Hematopoietic multipotent progenitor cell treated with erythropoietin and hydrocortisone succinate and interleukin-3 and kit ligand, for 6 days (in vitro differentiated cells): ENCODE results near the gene EPHA7.

ENCODE experiments used
- DNase-seq: peaks from one replicate; pipeline ENCODE4 v3.0.0-alpha.2; 2015

The EPHA7 gene

DNA sequence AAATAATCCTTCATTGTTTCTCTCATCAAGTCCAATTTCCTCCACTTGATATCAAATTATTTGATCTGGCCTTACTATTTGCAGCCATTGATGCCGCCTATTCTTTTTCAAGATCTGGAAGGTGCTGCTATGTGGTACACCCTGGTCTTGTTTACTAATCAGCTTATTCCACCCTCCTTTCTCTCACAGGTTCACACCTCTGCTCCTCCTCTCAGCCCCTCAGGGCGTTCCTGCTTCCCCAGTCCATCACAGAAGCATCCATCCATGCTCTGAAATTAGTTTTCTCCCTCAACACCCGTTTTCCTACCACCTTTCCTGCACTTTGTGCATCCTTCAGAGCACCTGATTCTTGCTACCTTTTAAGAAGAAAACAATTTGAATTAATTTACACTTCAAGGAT, 183.6 kb downstream of the EPHA7 start:
- DNase-seq: no peak

DNA sequence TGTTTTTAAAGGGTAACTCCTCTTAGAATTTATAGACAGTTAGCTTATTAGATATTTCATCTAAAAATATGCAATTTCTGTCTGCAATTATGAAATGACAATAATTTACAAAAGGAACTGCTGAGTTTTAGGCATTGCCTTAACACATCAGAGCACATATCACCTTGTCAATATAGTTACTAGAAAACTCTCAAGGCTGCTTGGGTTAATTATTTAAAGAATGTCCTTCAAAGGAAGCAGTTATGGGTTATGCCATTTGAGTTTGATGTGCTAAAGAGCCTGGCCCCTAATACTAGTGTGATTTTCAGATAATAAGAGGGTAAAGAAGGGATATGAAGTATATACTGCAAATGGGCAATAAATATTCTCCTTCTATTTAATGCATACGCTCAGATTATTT, 192.5 kb downstream of the EPHA7 start:
- DNase-seq: no peak

DNA sequence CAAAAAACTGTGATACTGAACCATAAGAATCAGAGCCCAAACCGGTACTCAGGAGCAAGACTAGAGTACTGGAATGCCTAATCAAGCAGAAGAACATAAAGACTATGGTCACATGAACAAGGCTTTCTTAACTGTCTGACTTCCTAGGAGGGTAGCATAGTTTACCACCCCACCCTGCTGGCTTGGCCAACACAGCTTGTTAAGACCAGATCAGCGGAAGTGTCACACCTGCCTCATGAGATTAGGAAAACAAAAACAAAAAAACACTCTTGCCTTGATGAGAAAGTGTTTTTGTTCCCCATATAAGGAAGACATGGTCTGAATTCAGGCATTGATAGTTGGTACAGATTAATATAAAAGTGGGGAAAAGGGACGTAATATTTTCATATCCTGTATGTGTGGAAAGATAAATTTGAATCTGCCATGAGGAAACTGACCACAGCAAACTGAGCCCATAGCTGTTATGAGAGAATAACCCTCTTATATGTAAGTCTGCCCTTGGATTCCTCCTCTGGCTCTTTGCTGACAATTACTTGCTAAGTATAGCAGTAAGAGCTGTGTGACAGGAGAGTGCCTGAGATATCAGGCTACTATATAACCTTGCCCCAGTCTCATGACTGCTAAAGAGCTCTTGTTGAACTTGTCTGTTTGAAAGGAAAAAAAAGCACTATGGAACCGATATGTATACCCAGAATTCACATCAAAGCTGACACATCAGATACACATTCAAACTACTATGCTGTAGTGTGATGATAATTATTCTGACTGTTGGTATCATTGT, 197.1 kb downstream of the EPHA7 start:
- DNase-seq: no peak

DNA sequence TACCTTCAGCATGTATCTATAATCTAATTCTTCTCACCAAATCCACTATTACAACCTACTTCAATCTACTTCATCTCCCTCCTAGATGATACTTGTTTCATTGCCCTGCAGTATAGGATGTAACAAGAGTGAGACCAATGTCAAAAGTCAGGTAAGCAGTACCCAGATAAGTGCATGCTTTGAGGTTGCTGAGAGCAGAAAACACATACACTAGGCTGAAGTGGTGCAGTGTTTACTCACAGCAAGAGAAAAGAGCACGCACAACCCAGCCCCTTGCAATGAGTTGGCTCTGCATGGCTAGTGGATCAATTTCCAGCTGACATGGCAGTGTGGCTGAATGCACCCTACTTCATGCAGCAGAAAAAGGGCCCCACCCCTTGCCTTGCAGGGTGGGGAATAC, 199.9 kb downstream of the EPHA7 start:
- no peak for DNase-seq

DNA sequence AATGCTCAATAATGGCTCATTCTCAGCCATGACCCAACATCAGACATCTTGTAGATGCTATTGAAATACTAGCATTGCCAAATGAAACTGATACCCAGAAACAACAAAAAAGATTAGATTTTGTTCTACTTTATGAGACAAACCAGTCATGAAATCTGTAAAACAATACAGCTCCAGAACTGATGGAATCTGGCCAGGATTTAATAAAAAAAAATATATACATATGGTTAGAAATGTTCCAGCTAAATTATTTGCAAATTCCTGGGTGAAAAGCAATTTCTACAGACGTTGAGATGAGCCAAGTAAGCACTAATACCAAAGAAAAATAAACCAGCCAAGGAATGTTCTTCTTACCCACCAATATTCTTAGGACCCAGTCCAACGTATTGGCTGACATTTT, 201.3 kb downstream of the EPHA7 start:
- DNase-seq: no peak

DNA sequence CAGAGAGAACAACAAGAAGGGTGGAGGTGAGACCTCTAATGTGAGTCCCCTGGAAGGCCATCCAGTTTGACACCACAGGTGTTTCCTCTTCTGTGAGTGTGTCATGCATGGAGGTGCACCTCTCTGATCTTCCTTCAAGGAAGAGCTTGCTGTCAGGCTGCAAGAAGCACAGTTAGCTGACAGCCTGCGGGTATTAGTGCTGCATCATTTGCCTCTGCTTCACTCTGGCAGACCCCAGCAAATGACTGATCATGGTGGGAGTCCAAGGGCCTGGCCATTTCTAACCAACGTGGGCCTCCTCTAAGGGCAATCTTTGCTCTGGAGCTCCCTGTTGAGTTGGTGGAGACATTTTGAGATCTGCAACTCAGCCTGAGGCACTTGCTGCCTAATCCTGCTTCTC, 206.3 kb downstream of the EPHA7 start:
- no peak for DNase-seq

DNA sequence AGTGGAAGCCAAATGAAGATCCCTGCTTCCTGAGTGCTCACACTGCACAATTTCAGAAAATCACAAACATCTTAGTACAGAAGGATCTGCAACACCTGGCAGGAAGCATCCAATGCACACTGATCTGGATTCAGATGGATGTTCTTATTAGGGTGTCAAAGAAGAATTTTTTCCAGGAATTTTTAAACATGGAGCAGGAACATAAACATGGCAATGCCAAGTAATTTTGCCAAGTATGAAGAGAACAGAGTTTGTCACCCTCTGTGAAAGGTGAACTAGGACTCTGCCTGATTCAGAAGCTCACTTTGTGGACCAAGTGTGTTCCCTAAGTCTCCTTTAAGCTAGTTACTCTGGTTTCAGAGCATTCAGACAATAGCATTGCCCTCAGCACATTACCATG, 208.5 kb downstream of the EPHA7 start:
- DNase-seq: no peak

DNA sequence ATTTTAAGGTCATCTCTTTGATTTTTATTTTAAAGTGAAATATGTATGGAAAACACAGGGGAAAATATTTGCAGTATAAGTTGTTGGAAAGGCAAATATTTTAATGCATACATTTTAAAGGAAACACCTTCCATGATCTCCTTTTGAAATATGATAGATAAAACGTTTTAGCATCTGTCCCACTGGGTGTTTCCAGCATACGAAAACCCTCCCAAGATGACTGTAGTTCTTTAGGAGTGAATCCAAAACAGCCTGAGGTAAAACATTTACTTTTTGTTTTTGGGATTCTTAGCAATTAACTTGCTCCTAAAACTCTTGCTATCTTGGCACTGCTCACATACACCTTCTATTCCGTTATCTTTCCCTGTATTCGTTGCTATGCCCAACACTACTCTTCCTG, 210.0 kb downstream of the EPHA7 start:
- DNase-seq: no peak

DNA sequence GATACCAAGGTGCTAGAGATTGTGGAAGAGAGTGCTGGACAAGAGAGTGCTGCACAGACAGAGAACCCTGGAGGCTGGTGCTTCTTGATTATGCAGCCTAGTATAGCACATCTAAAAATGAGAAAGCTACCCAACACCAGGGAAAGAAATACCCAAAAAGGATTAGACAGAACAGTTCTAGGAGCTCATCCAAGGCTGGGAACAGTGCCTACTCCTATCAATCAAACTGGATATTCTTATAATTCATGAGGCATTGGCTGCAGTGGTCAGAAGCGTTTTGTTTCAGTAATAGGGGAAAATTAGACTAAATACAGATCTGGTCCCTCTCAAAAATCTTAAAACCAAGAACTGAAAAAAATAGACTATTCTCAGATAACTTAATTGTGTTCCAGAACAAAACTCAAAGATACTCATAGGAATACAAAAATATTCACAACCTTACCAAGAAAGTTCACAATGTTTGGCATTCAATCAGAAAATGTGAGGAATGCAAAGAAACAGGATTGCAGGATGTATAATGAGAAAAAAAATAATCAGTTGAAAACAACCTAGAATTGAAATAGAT, 222.9 kb downstream of the EPHA7 start:
- no peak for DNase-seq

DNA sequence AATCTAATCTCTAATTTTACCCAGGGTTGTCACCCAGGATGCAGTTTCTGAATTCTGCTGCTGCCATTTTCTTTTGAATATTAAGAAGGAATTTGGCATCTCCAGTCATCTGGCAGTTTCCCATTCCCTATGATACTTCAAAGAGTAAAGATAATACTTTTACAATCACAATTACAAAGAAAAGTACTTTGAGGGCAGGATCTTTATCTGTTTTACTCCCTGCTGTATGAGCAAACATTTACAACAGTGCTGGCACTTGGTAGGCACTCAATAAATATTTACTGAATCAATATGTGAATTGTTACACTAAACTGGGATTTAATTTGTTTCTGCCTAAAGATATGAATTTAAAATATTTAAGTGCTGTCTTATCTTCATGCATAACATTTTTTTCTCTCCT, 224.9 kb downstream of the EPHA7 start:
- DNase-seq: no peak

DNA sequence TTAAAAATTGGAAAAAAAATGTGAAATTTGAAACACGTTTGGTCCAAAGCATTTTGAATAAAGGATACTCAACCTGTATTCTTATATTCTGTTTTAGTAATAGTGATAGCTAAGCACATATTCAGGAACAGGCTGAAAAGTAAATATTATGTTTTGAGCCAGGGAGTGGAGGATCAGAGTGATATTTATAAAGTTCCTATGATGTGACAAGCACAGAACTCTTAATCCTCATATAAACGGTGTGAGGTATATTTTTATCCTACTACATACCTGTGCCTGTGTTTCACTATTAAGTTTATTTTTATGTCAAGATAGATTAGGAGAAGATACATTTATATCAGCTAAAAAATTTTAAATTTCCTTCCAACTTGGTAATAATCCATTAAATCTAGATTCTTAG, 225.5 kb downstream of the EPHA7 start:
- DNase-seq: no peak
